GM08714 (cell line): ENCODE data around the gene LTBP1.

Experiments
- H3K4me3 ChIP-seq: fragments of 200-500 bp; sonication (Bioruptor generic); 2 replicates; pipeline ENCODE4 v1.5.1; 2014; ENCODE audit warnings: mild to moderate bottlenecking, low read length, inconsistent platforms
- ZNF274 ChIP-seq: IDR thresholded peaks from 2 replicates; pipeline ENCODE4 v1.6.1; 2012; ENCODE audit warnings: mild to moderate bottlenecking, low read depth, low read length

The LTBP1 gene

GRCh38 chr2:33278245-33278943 lies 331.6 kb downstream of the LTBP1 start:
- no peak overlapping the region for H3K4me3 ChIP-seq
- no peak for TF ChIP-seq ZNF274

- H3K4me3 ChIP-seq: no peak overlapping the region
- no peak for TF ChIP-seq ZNF274
Observed at GRCh38 chr2:33284287-33284686, 337.5 kb downstream of the LTBP1 start.

GRCh38 chr2:33287507-33288005 lies 340.8 kb downstream of the LTBP1 start:
- no peak for TF ChIP-seq ZNF274

GRCh38 chr2:33288011-33288410 lies 341.3 kb downstream of the LTBP1 start:
- no peak overlapping the region for H3K4me3 ChIP-seq
- no peak for TF ChIP-seq ZNF274

More at GRCh38 chr2:33287507-33288005, 340.8 kb downstream of the LTBP1 start:
- no peak overlapping the region for H3K4me3 ChIP-seq

GRCh38 chr2:33289961-33290360 lies 343.2 kb downstream of the LTBP1 start:
- TF ChIP-seq ZNF274: no peak
- H3K4me3 ChIP-seq: no peak overlapping the region

GRCh38 chr2:33291278-33292013 lies 344.7 kb downstream of the LTBP1 start:
- H3K4me3 ChIP-seq: no peak overlapping the region
- no peak for TF ChIP-seq ZNF274

GRCh38 chr2:33292063-33292462 lies 345.3 kb downstream of the LTBP1 start:
- H3K4me3 ChIP-seq: no peak overlapping the region
- no peak for TF ChIP-seq ZNF274

- H3K4me3 ChIP-seq: no peak overlapping the region
- no peak for TF ChIP-seq ZNF274
Observed at GRCh38 chr2:33292981-33293595, 346.3 kb downstream of the LTBP1 start.

- no peak for TF ChIP-seq ZNF274
- H3K4me3 ChIP-seq: no peak overlapping the region
Observed at GRCh38 chr2:33298233-33298632, 351.5 kb downstream of the LTBP1 start.

GRCh38 chr2:33301355-33301754 lies 354.6 kb downstream of the LTBP1 start:
- no peak overlapping the region for H3K4me3 ChIP-seq
- no peak for TF ChIP-seq ZNF274

GRCh38 chr2:33302348-33302747 lies 355.6 kb downstream of the LTBP1 start:
- TF ChIP-seq ZNF274: no peak
- H3K4me3 ChIP-seq: no peak overlapping the region

- no peak for TF ChIP-seq ZNF274
- H3K4me3 ChIP-seq: no peak overlapping the region
Observed at GRCh38 chr2:33304032-33304864, 357.5 kb downstream of the LTBP1 start.

- no peak for TF ChIP-seq ZNF274
Observed at GRCh38 chr2:33307659-33308270, 361.0 kb downstream of the LTBP1 start.

More at GRCh38 chr2:33307659-33308270, 361.0 kb downstream of the LTBP1 start:
- H3K4me3 ChIP-seq: no peak overlapping the region
